H4 (cell line): Measurements from ENCODE around the gene ITLN1. TPM values are rescaled to one million over a fixed set of nuclear protein-coding genes. Genes with fewer than 3 reads are reported as not detected.
"Not testable (repeated sequence)": the region's sequence is repeated elsewhere in the genome, so short reads cannot be mapped to it uniquely, and the experiment has no call there.

Experiments
- DNase-seq: peaks from one replicate; pipeline ENCODE4 v3.0.0-alpha.2; 2015; ENCODE audit warnings: low spot score
- total RNA-seq: library from RNA; depleted of rRNA; stranded (reverse); fragments of >200 nt; shearing (Covaris generic); gene quantifications from 2 replicates; pipeline ENCODE4 v1.2.3, GENCODE V29; 2014

ITLN1 gene
- total RNA-seq, 1 experiment from 2014 or later = not detected

GRCh38 chr1:160883581-160884513 lies 1.1 kb downstream of the ITLN1 start:
- DNase-seq = no peak

- no peak for DNase-seq
Observed at GRCh38 chr1:160882582-160882981, 2.4 kb downstream of the ITLN1 start.

GRCh38 chr1:160881264-160881663 lies 3.7 kb downstream of the ITLN1 start:
- not testable (repeated sequence) for DNase-seq

GRCh38 chr1:160880216-160880615 lies 4.8 kb downstream of the ITLN1 start:
- DNase-seq = no peak

- no peak for DNase-seq
Observed at GRCh38 chr1:160879056-160879455, 5.9 kb downstream of the ITLN1 start.

- DNase-seq = no peak
Observed at GRCh38 chr1:160877221-160877620, 7.8 kb downstream of the ITLN1 start.

- no peak for DNase-seq
Observed at GRCh38 chr1:160876311-160876710, 8.7 kb downstream of the ITLN1 start.

GRCh38 chr1:160875591-160875990 lies 9.4 kb downstream of the ITLN1 start:
- not testable (repeated sequence) for DNase-seq

- no peak for DNase-seq
Observed at GRCh38 chr1:160874935-160875334, 10.0 kb downstream of the ITLN1 start.

- DNase-seq = no peak
Observed at GRCh38 chr1:160868141-160868540, 16.8 kb downstream of the ITLN1 start.

- not testable (repeated sequence) for DNase-seq
Observed at GRCh38 chr1:160867651-160868050, 17.3 kb downstream of the ITLN1 start.

GRCh38 chr1:160866695-160867260 lies 18.2 kb downstream of the ITLN1 start:
- DNase-seq = no peak

- no peak for DNase-seq
Observed at GRCh38 chr1:160866001-160866694, 18.8 kb downstream of the ITLN1 start.

GRCh38 chr1:160865337-160865736 lies 19.6 kb downstream of the ITLN1 start:
- DNase-seq = no peak

- DNase-seq = no peak
Observed at GRCh38 chr1:160864173-160864572, 20.8 kb downstream of the ITLN1 start.

- no peak for DNase-seq
Observed at GRCh38 chr1:160863774-160864131, 21.2 kb downstream of the ITLN1 start.

- no peak for DNase-seq
Observed at GRCh38 chr1:160863061-160863773, 21.8 kb downstream of the ITLN1 start.

GRCh38 chr1:160862203-160863060 lies 22.5 kb downstream of the ITLN1 start, which contains the start of gene CD244:
TSS of gene CD244 (minus strand) at chr1:160862887. CDS start at chr1:160862677, 210 bp downstream.
- DNase-seq = no peak

- no peak for DNase-seq
Observed at GRCh38 chr1:160860840-160861505, 24.0 kb downstream of the ITLN1 start.

- DNase-seq = no peak
Observed at GRCh38 chr1:160859166-160859565, 25.8 kb downstream of the ITLN1 start.
